Skeletal muscle cell (primary cell): ENCODE measurements around the gene LYG2.
A peak's percentile ranks its signal among the peaks of the same experiment; 100 is the strongest.
"Not testable (repeated sequence)": the region's sequence is repeated elsewhere in the genome, so short reads cannot be mapped to it uniquely, and the experiment has no call there.

Source experiments
- DNase-seq: peaks from one replicate; pipeline ENCODE4 v3.0.0-alpha.2; 2010; ENCODE audit warnings: low read depth
- H3K4me3 ChIP-seq: 2 replicates; pipeline ENCODE4 v1.5.1; 2011; ENCODE audit warnings: low read depth, mild to moderate bottlenecking, control low read depth, low read length, moderate library complexity

Gene LYG2

GRCh38 chr2:99255491-99256318 lies at the start of gene LYG2:
TSS of gene LYG2 (minus strand) at chr2:99255666. CDS start at chr2:99254260, 1,406 bp downstream.
- DNase-seq = no peak
- H3K4me3 ChIP-seq = no peak within 1 kb of the TSS

GRCh38 chr2:99301097-99301496 lies 45.6 kb upstream of the LYG2 start, which contains the start of gene LYG1:
TSS of gene LYG1 (minus strand) at chr2:99301197. CDS start at chr2:99295670, 5,527 bp downstream.
- not testable (repeated sequence) for DNase-seq, H3K4me3 ChIP-seq

GRCh38 chr2:99299580-99299979 lies 44.1 kb upstream of the LYG2 start:
- no peak for DNase-seq
- H3K4me3 ChIP-seq = no peak overlapping the region

- H3K4me3 ChIP-seq = no peak overlapping the region
- peak; percentile 35 for DNase-seq
Observed at GRCh38 chr2:99297994-99298393, 42.5 kb upstream of the LYG2 start.

GRCh38 chr2:99285526-99285925 lies 30.1 kb upstream of the LYG2 start:
- DNase-seq = no peak
- H3K4me3 ChIP-seq = no peak overlapping the region

- no peak overlapping the region for H3K4me3 ChIP-seq
- DNase-seq = no peak
Observed at GRCh38 chr2:99279969-99280695, 24.7 kb upstream of the LYG2 start.

GRCh38 chr2:99278793-99279291 lies 23.4 kb upstream of the LYG2 start:
- DNase-seq = peak; percentile 81
- H3K4me3 ChIP-seq = peak overlapping the region; percentile 14

- H3K4me3 ChIP-seq = not testable (repeated sequence)
Observed at GRCh38 chr2:99278195-99278765, 22.8 kb upstream of the LYG2 start.

GRCh38 chr2:99275882-99276281 lies 20.4 kb upstream of the LYG2 start:
- DNase-seq = no peak
- H3K4me3 ChIP-seq = no peak overlapping the region

More at GRCh38 chr2:99278195-99278765, 22.8 kb upstream of the LYG2 start:
- DNase-seq = not testable (repeated sequence)

GRCh38 chr2:99261242-99261641 lies 5.8 kb upstream of the LYG2 start:
- no peak for DNase-seq
- no peak overlapping the region for H3K4me3 ChIP-seq

GRCh38 chr2:99260184-99260583 lies 4.7 kb upstream of the LYG2 start:
- no peak for DNase-seq
- no peak overlapping the region for H3K4me3 ChIP-seq

GRCh38 chr2:99259465-99259864 lies 4.0 kb upstream of the LYG2 start:
- no peak overlapping the region for H3K4me3 ChIP-seq
- DNase-seq = no peak

- H3K4me3 ChIP-seq = no peak overlapping the region
- DNase-seq = no peak
Observed at GRCh38 chr2:99256677-99257076, 1.2 kb upstream of the LYG2 start.

- DNase-seq = no peak
- no peak overlapping the region for H3K4me3 ChIP-seq
Observed at GRCh38 chr2:99249951-99250350, 5.5 kb downstream of the LYG2 start.

- no peak overlapping the region for H3K4me3 ChIP-seq
- DNase-seq = no peak
Observed at GRCh38 chr2:99242151-99242550, 13.3 kb downstream of the LYG2 start.

GRCh38 chr2:99240431-99240830 lies 15.0 kb downstream of the LYG2 start:
- DNase-seq = no peak
- H3K4me3 ChIP-seq = no peak overlapping the region

- no peak overlapping the region for H3K4me3 ChIP-seq
- no peak for DNase-seq
Observed at GRCh38 chr2:99238599-99238998, 16.9 kb downstream of the LYG2 start.

GRCh38 chr2:99233177-99233576 lies 22.3 kb downstream of the LYG2 start:
- DNase-seq, H3K4me3 ChIP-seq: not testable (repeated sequence)

- H3K4me3 ChIP-seq = no peak overlapping the region
- DNase-seq = no peak
Observed at GRCh38 chr2:99217929-99218501, 37.5 kb downstream of the LYG2 start.

GRCh38 chr2:99216096-99216495 lies 39.4 kb downstream of the LYG2 start:
- no peak overlapping the region for H3K4me3 ChIP-seq
- no peak for DNase-seq
